HEK293 (cell line): Measurements from ENCODE around the gene SLC10A6.

ENCODE experiments used
- BCL11A ChIP-seq: fragments of 450-650 bp; formaldehyde crosslinking; IDR thresholded peaks from 2 replicates; pipeline ENCODE4 v1.5.1; 2016; ENCODE audit warnings: low read depth, missing biosample characterization, missing genetic modification characterization
- TCF7L2 ChIP-seq: IDR thresholded peaks from 2 replicates; pipeline ENCODE4 v1.6.1; 2011; ENCODE audit warnings: low read depth, mild to moderate bottlenecking, inconsistent platforms, low read length, moderate library complexity, borderline replicate concordance
- YY1 ChIP-seq: fragments of 450-650 bp; formaldehyde crosslinking; IDR thresholded peaks from 2 replicates; pipeline ENCODE4 v1.5.1; 2018; ENCODE audit warnings: missing biosample characterization, missing genetic modification characterization
- ZBTB21 ChIP-seq: fragments of 450-650 bp; formaldehyde crosslinking; IDR thresholded peaks from 2 replicates; pipeline ENCODE4 v1.5.1; 2017; ENCODE audit warnings: missing biosample characterization, missing genetic modification characterization
- ZBTB48 ChIP-seq: fragments of 450-650 bp; formaldehyde crosslinking; IDR thresholded peaks from 2 replicates; pipeline ENCODE4 v1.5.1; 2016; ENCODE audit warnings: missing biosample characterization, missing genetic modification characterization
- ZNF274 ChIP-seq, 2 experiments: fragments of 200-500 bp in 1 of 2; fragments of 450-650 bp in 1 of 2; sonication (Bioruptor generic) in 1 of 2; formaldehyde crosslinking in 1 of 2; IDR thresholded peaks; 2 replicates each; pipeline versions ENCODE4 v1.5.1 to v1.6.1; 2014 to 2016; ENCODE audit warnings: borderline replicate concordance in 1 of 2, inconsistent platforms in 1 of 2, low read length in 1 of 2, missing biosample characterization in 1 of 2, missing genetic modification characterization in 1 of 2
- ZNF571 ChIP-seq: fragments of 450-650 bp; formaldehyde crosslinking; IDR thresholded peaks from 2 replicates; pipeline ENCODE4 v1.5.0; 2017; ENCODE audit warnings: missing biosample characterization, missing genetic modification characterization
- ZNF670 ChIP-seq: fragments of 450-650 bp; formaldehyde crosslinking; IDR thresholded peaks from 2 replicates; pipeline ENCODE4 v1.5.1; 2016; ENCODE audit warnings: missing biosample characterization, missing genetic modification characterization, low read depth
- TF ChIP-seq, protein P1 (sequence below): fragments of 450-650 bp; formaldehyde crosslinking; IDR thresholded peaks from 2 replicates; pipeline ENCODE4 v1.5.1; 2016; ENCODE audit warnings: missing biosample characterization, missing genetic modification characterization
- TF ChIP-seq, protein P2 (sequence below): fragments of 450-650 bp; formaldehyde crosslinking; IDR thresholded peaks from 2 replicates; pipeline ENCODE4 v1.5.1; 2016; ENCODE audit warnings: missing biosample characterization, missing genetic modification characterization
- TF ChIP-seq, protein P3 (sequence below): fragments of 450-650 bp; formaldehyde crosslinking; IDR thresholded peaks from 2 replicates; pipeline ENCODE4 v1.5.1; 2016; ENCODE audit warnings: missing biosample characterization, missing genetic modification characterization
- TF ChIP-seq, protein P4 (sequence below): fragments of 450-650 bp; formaldehyde crosslinking; IDR thresholded peaks from 2 replicates; pipeline ENCODE4 v1.5.1; 2016; ENCODE audit warnings: missing biosample characterization, missing genetic modification characterization
- TF ChIP-seq, protein P5 (sequence below): fragments of 450-650 bp; formaldehyde crosslinking; IDR thresholded peaks from 2 replicates; pipeline ENCODE4 v1.5.1; 2016; ENCODE audit warnings: missing biosample characterization, missing genetic modification characterization
- TF ChIP-seq, protein P6 (sequence below): fragments of 450-650 bp; formaldehyde crosslinking; IDR thresholded peaks from 2 replicates; pipeline ENCODE4 v1.5.1; 2016; ENCODE audit warnings: missing biosample characterization, missing genetic modification characterization, borderline replicate concordance

DNA sequence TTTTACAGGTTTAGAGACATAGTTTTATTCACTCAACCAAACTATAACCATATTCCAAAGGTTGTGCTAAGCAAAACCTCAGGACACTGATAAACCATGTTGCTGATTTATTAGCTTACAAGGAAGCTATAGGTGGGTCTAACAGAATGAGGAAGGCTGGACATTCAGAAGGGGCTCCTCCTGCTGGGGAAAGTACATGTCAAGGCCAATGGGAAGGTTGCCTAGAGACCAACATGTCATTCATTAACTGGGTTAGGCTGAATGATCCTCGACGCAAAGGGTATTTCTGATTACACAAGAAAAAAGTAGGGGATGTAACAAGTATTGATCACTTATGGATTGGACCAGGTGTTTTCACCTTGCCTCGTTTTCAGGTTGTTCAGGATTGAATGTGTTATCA is 30.3 kb downstream of the SLC10A6 start:
- TF ChIP-seq, protein P1, sequence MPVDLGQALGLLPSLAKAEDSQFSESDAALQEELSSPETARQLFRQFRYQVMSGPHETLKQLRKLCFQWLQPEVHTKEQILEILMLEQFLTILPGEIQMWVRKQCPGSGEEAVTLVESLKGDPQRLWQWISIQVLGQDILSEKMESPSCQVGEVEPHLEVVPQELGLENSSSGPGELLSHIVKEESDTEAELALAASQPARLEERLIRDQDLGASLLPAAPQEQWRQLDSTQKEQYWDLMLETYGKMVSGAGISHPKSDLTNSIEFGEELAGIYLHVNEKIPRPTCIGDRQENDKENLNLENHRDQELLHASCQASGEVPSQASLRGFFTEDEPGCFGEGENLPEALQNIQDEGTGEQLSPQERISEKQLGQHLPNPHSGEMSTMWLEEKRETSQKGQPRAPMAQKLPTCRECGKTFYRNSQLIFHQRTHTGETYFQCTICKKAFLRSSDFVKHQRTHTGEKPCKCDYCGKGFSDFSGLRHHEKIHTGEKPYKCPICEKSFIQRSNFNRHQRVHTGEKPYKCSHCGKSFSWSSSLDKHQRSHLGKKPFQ (tag by site-specific recombination), result no peak
- no peak for TF ChIP-seq ZBTB21
- TF ChIP-seq, protein P2, sequence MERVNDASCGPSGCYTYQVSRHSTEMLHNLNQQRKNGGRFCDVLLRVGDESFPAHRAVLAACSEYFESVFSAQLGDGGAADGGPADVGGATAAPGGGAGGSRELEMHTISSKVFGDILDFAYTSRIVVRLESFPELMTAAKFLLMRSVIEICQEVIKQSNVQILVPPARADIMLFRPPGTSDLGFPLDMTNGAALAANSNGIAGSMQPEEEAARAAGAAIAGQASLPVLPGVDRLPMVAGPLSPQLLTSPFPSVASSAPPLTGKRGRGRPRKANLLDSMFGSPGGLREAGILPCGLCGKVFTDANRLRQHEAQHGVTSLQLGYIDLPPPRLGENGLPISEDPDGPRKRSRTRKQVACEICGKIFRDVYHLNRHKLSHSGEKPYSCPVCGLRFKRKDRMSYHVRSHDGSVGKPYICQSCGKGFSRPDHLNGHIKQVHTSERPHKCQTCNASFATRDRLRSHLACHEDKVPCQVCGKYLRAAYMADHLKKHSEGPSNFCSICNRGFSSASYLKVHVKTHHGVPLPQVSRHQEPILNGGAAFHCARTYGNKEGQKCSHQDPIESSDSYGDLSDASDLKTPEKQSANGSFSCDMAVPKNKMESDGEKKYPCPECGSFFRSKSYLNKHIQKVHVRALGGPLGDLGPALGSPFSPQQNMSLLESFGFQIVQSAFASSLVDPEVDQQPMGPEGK (tag by site-specific recombination), result no peak
- TF ChIP-seq, protein P3, sequence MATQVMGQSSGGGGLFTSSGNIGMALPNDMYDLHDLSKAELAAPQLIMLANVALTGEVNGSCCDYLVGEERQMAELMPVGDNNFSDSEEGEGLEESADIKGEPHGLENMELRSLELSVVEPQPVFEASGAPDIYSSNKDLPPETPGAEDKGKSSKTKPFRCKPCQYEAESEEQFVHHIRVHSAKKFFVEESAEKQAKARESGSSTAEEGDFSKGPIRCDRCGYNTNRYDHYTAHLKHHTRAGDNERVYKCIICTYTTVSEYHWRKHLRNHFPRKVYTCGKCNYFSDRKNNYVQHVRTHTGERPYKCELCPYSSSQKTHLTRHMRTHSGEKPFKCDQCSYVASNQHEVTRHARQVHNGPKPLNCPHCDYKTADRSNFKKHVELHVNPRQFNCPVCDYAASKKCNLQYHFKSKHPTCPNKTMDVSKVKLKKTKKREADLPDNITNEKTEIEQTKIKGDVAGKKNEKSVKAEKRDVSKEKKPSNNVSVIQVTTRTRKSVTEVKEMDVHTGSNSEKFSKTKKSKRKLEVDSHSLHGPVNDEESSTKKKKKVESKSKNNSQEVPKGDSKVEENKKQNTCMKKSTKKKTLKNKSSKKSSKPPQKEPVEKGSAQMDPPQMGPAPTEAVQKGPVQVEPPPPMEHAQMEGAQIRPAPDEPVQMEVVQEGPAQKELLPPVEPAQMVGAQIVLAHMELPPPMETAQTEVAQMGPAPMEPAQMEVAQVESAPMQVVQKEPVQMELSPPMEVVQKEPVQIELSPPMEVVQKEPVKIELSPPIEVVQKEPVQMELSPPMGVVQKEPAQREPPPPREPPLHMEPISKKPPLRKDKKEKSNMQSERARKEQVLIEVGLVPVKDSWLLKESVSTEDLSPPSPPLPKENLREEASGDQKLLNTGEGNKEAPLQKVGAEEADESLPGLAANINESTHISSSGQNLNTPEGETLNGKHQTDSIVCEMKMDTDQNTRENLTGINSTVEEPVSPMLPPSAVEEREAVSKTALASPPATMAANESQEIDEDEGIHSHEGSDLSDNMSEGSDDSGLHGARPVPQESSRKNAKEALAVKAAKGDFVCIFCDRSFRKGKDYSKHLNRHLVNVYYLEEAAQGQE, result no peak
- no peak for TF ChIP-seq ZNF571 (tag by site-specific recombination)
- no peak for TF ChIP-seq TCF7L2
- TF ChIP-seq, protein P4, sequence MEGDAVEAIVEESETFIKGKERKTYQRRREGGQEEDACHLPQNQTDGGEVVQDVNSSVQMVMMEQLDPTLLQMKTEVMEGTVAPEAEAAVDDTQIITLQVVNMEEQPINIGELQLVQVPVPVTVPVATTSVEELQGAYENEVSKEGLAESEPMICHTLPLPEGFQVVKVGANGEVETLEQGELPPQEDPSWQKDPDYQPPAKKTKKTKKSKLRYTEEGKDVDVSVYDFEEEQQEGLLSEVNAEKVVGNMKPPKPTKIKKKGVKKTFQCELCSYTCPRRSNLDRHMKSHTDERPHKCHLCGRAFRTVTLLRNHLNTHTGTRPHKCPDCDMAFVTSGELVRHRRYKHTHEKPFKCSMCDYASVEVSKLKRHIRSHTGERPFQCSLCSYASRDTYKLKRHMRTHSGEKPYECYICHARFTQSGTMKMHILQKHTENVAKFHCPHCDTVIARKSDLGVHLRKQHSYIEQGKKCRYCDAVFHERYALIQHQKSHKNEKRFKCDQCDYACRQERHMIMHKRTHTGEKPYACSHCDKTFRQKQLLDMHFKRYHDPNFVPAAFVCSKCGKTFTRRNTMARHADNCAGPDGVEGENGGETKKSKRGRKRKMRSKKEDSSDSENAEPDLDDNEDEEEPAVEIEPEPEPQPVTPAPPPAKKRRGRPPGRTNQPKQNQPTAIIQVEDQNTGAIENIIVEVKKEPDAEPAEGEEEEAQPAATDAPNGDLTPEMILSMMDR (tag by site-specific recombination), result no peak
- TF ChIP-seq BCL11A, result no peak
- TF ChIP-seq, protein P5, sequence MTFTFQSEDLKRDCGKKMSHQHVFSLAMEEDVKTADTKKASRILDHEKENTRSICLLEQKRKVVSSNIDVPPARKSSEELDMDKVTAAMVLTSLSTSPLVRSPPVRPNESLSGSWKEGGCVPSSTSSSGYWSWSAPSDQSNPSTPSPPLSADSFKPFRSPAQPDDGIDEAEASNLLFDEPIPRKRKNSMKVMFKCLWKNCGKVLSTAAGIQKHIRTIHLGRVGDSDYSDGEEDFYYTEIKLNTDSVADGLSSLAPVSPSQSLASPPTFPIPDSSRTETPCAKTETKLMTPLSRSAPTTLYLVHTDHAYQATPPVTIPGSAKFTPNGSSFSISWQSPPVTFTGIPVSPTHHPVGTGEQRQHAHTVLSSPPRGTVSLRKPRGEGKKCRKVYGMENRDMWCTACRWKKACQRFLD (tag by site-specific recombination), result no peak
- TF ChIP-seq, protein P6, sequence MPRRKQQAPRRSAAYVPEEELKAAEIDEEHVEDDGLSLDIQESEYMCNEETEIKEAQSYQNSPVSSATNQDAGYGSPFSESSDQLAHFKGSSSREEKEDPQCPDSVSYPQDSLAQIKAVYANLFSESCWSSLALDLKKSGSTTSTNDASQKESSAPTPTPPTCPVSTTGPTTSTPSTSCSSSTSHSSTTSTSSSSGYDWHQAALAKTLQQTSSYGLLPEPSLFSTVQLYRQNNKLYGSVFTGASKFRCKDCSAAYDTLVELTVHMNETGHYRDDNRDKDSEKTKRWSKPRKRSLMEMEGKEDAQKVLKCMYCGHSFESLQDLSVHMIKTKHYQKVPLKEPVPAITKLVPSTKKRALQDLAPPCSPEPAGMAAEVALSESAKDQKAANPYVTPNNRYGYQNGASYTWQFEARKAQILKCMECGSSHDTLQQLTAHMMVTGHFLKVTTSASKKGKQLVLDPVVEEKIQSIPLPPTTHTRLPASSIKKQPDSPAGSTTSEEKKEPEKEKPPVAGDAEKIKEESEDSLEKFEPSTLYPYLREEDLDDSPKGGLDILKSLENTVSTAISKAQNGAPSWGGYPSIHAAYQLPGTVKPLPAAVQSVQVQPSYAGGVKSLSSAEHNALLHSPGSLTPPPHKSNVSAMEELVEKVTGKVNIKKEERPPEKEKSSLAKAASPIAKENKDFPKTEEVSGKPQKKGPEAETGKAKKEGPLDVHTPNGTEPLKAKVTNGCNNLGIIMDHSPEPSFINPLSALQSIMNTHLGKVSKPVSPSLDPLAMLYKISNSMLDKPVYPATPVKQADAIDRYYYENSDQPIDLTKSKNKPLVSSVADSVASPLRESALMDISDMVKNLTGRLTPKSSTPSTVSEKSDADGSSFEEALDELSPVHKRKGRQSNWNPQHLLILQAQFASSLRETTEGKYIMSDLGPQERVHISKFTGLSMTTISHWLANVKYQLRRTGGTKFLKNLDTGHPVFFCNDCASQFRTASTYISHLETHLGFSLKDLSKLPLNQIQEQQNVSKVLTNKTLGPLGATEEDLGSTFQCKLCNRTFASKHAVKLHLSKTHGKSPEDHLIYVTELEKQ (tag by site-specific recombination), result no peak
- no peak for TF ChIP-seq ZNF274 (IDR thresholded peaks at IDR 0.05; ENCODE audit: low read length)
- TF ChIP-seq ZNF274 (tag by site-specific recombination; IDR thresholded peaks at IDR 0.05; ENCODE audit: borderline replicate concordance), result no peak
- no peak for TF ChIP-seq ZNF670 (tag by site-specific recombination)
- TF ChIP-seq ZBTB48 (tag by site-specific recombination), result no peak
- no peak for TF ChIP-seq YY1 (tag by site-specific recombination)
